ENCODE results near the gene MGRN1. TPM values are rescaled to one million over a fixed set of nuclear protein-coding genes. Genes with fewer than 3 reads are reported as not detected.

Gene MGRN1
- polyA plus RNA-seq, 1 donor from 2014 or later: 35.9 TPM

GRCh38 chr16:4689864-4690704 is 65.5 kb downstream of the MGRN1 start (continued):
- TF ChIP-seq REST (IDR thresholded peaks at IDR 0.05; ENCODE audit: borderline replicate concordance) (no peak), TAF1 (IDR thresholded peaks at IDR 0.05; ENCODE audit: low read depth) (no peak)

GRCh38 chr16:4690946-4691665 is 66.5 kb downstream of the MGRN1 start:
- Histone ChIP-seq H3K4me3 (ENCODE audit: low read length) (no peak overlapping the region), H3F3A (ENCODE audit: insufficient read depth, low read length, poor library complexity, severe bottlenecking) (no peaks in the 10 kb centered on the region), H3K36me3 (ENCODE audit: insufficient read depth, low read length) (no peaks in the 10 kb centered on the region), H3K9me3 (ENCODE audit: low read length) (no peaks in the 10 kb centered on the region), H2AFZ (ENCODE audit: low read depth, low read length) (no peak overlapping the region), H4K20me1 (ENCODE audit: insufficient read depth) (no peaks in the 10 kb centered on the region), H3K79me2 (replicated peaks; ENCODE audit: insufficient read depth, low read length) (no peaks in the 10 kb centered on the region), H3K9ac (ENCODE audit: low read length) (no peak overlapping the region), H3K27me3 (ENCODE audit: insufficient read depth, low read depth, low read length) (no peaks in the 10 kb centered on the region), H3K4me2 (ENCODE audit: low read length) (no peak overlapping the region), H3K9me2 (ENCODE audit: insufficient read depth, low read length) (no peaks in the 10 kb centered on the region), H3K27ac (ENCODE audit: low read length) (no peak overlapping the region)
- no peak for TF ChIP-seq RAD21 (conservative IDR thresholded peaks at IDR 0.05)
- TF ChIP-seq MXI1 (conservative IDR thresholded peaks at IDR 0.05; ENCODE audit: poor library complexity, severe bottlenecking): no peak
- TF ChIP-seq REST (IDR thresholded peaks at IDR 0.05; ENCODE audit: borderline replicate concordance): no peak
- TF ChIP-seq EZH2 (IDR thresholded peaks at IDR 0.05; ENCODE audit: borderline replicate concordance, insufficient read depth, low read length, poor library complexity, severe bottlenecking): no peak
- no peak for TF ChIP-seq EP300 (conservative IDR thresholded peaks at IDR 0.05; ENCODE audit: poor library complexity, severe bottlenecking)
- no peak for TF ChIP-seq TAF1 (IDR thresholded peaks at IDR 0.05; ENCODE audit: low read depth)
- no peak for TF ChIP-seq SMC3 (conservative IDR thresholded peaks at IDR 0.05; ENCODE audit: poor library complexity)
- no peak for TF ChIP-seq CTCF (IDR thresholded peaks at IDR 0.05; ENCODE audit: poor library complexity, severe bottlenecking)
- TF ChIP-seq POLR2AphosphoS5 (IDR thresholded peaks at IDR 0.05): no peak

All from neural cell (in vitro differentiated cells).